ENCODE data around the gene CLMP.
"Not testable (repeated sequence)": the region's sequence is repeated elsewhere in the genome, so short reads cannot be mapped to it uniquely, and the experiment has no call there.

Gene CLMP

GRCh38 chr11:123212406-123212805 lies 17.4 kb upstream of the CLMP start:
- ChIA-PET CTCF (no interaction called here), POLR2A (ENCODE audit: low non-redundant PET) (no interaction called here)
- peak overlapping the region; percentile 70 for H3K27ac ChIP-seq
- no peak for DNase-seq (ENCODE audit: low spot score)
- TF ChIP-seq CTCF (conservative IDR thresholded peaks at IDR 0.05; ENCODE audit: low read depth) = no peak

- ChIA-PET CTCF (no interaction called here), POLR2A (ENCODE audit: low non-redundant PET) (no interaction called here)
- DNase-seq (ENCODE audit: low spot score) = no peak
- H3K27ac ChIP-seq = peak overlapping the region; percentile 70
- TF ChIP-seq CTCF (conservative IDR thresholded peaks at IDR 0.05; ENCODE audit: low read depth) = no peak
Observed at GRCh38 chr11:123211981-123212380, 16.9 kb upstream of the CLMP start.

- CTCF ChIA-PET = interaction anchor here (1.2 kb wide), 1 partner anchor 36 kb away, joined by 3 read pairs; no protein-coding TSS in a partner anchor
- DNase-seq (ENCODE audit: low spot score) = no peak
- no peak for TF ChIP-seq CTCF (conservative IDR thresholded peaks at IDR 0.05; ENCODE audit: low read depth)
- peak overlapping the region; percentile 70 for H3K27ac ChIP-seq
- POLR2A ChIA-PET (ENCODE audit: low non-redundant PET) = no interaction called here
Observed at GRCh38 chr11:123211149-123211852, 16.3 kb upstream of the CLMP start.

- POLR2A ChIA-PET (ENCODE audit: low non-redundant PET) = no interaction called here
- DNase-seq (ENCODE audit: low spot score) = no peak
- no peak overlapping the region for H3K27ac ChIP-seq
- TF ChIP-seq CTCF (conservative IDR thresholded peaks at IDR 0.05; ENCODE audit: low read depth) = no peak
- CTCF ChIA-PET = no interaction called here
Observed at GRCh38 chr11:123209591-123209990, 14.5 kb upstream of the CLMP start.

- DNase-seq (ENCODE audit: low spot score) = no peak
- ChIA-PET POLR2A (ENCODE audit: low non-redundant PET) (no interaction called here), CTCF (interaction anchor here (0.6 kb wide), 1 partner anchor 24 kb away, joined by 7 read pairs; no protein-coding TSS in a partner anchor)
- no peak for TF ChIP-seq CTCF (conservative IDR thresholded peaks at IDR 0.05; ENCODE audit: low read depth)
- no peak overlapping the region for H3K27ac ChIP-seq
Observed at GRCh38 chr11:123206791-123207434, 11.9 kb upstream of the CLMP start.

GRCh38 chr11:123206055-123206454 lies 11.0 kb upstream of the CLMP start:
- DNase-seq (ENCODE audit: low spot score); CTCF ChIA-PET; POLR2A ChIA-PET (ENCODE audit: low non-redundant PET): not testable (repeated sequence)

GRCh38 chr11:123203934-123204333 lies 8.9 kb upstream of the CLMP start:
- POLR2A ChIA-PET (ENCODE audit: low non-redundant PET) = no interaction called here
- no peak overlapping the region for H3K27ac ChIP-seq
- no peak for TF ChIP-seq CTCF (conservative IDR thresholded peaks at IDR 0.05; ENCODE audit: low read depth)
- CTCF ChIA-PET = no interaction called here
- no peak for DNase-seq (ENCODE audit: low spot score)

More at GRCh38 chr11:123206055-123206454, 11.0 kb upstream of the CLMP start:
- H3K27ac ChIP-seq = not testable (repeated sequence)

Data from RWPE1 (cell line).